ENCODE results near the gene PFKFB3.

- TF ChIP-seq CTCF (IDR thresholded peaks at IDR 0.05 in 8 of 11, conservative IDR thresholded peaks at IDR 0.05 in 3 of 11) (no peak), POLR2A (IDR thresholded peaks at IDR 0.05) (no peak), POLR2AphosphoS5 (IDR thresholded peaks at IDR 0.05) (no peak)
Measured at GRCh38 chr10:6219494-6219836, 16.7 kb downstream of the PFKFB3 start.

All from spleen (tissue), 7 donors.